Mesenchymal stem cell (in vitro differentiated cells and primary cell): ENCODE data around the gene SMAD3.
A peak's percentile ranks its signal among the peaks of the same experiment; 100 is the strongest.

Experiments
- DNase-seq: peaks from one replicate; pipeline ENCODE4 v3.0.0-alpha.2; 2013
- H2AFZ ChIP-seq: one replicate; pipeline ENCODE4 v1.6.1; 2013; ENCODE audit warnings: low read depth, mild to moderate bottlenecking, control low read depth, inconsistent platforms, low read length, moderate library complexity
- H2AK5ac ChIP-seq: 2 replicates; pipeline ENCODE4 v1.6.1; 2013; ENCODE audit warnings: low read length, moderate library complexity, mild to moderate bottlenecking, inconsistent platforms; ENCODE audit not compliant: severe bottlenecking
- H2BK120ac ChIP-seq: one replicate; pipeline ENCODE4 v1.6.1; 2013; ENCODE audit warnings: low read depth, mild to moderate bottlenecking, inconsistent platforms, low read length, moderate library complexity
- H2BK12ac ChIP-seq, 2 experiments: one replicate each; pipeline ENCODE4 v1.6.1; 2013; ENCODE audit warnings: inconsistent platforms in 2 of 2, low read length in 2 of 2, mild to moderate bottlenecking in 2 of 2, moderate library complexity in 2 of 2, control low read depth in 1 of 2
- H2BK15ac ChIP-seq: one replicate; pipeline ENCODE4 v1.6.1; 2013; ENCODE audit warnings: mild to moderate bottlenecking, low read depth, inconsistent platforms; ENCODE audit not compliant: poor library complexity, severe bottlenecking
- H2BK5ac ChIP-seq: 2 replicates; pipeline ENCODE4 v1.6.1; 2013; ENCODE audit warnings: low read depth, mild to moderate bottlenecking, low read length, control low read depth, inconsistent platforms; ENCODE audit not compliant: poor library complexity, severe bottlenecking
- H3K14ac ChIP-seq, 2 experiments: one replicate each; pipeline ENCODE4 v1.6.1; 2013; ENCODE audit warnings: inconsistent platforms in 2 of 2, low read length in 2 of 2, control low read depth in 1 of 2, mild to moderate bottlenecking in 1 of 2, moderate library complexity in 1 of 2
- H3K18ac ChIP-seq, 2 experiments: one replicate each; pipeline ENCODE4 v1.6.1; 2013; ENCODE audit warnings: inconsistent platforms in 2 of 2, low read length in 2 of 2, control low read depth in 1 of 2, low read depth in 1 of 2, mild to moderate bottlenecking in 1 of 2
- H3K23ac ChIP-seq, 2 experiments: one replicate each; pipeline ENCODE4 v1.6.1; 2013; ENCODE audit warnings: inconsistent platforms in 2 of 2, low read length in 2 of 2, mild to moderate bottlenecking in 2 of 2, moderate library complexity in 2 of 2, control low read depth in 1 of 2
- H3K27ac ChIP-seq: 2 replicates; pipeline ENCODE4 v1.5.1; 2013; ENCODE audit warnings: mild to moderate bottlenecking, moderate library complexity, low read length, control low read depth, inconsistent platforms; ENCODE audit not compliant: poor library complexity, severe bottlenecking
- H3K27me3 ChIP-seq, 2 experiments: 2 replicates each; pipeline versions ENCODE4 v1.6.1 to v1.7.0; 2013; ENCODE audit warnings: low read length in 2 of 2, mild to moderate bottlenecking in 2 of 2, moderate library complexity in 2 of 2, control low read depth in 1 of 2, inconsistent platforms in 1 of 2; ENCODE audit not compliant: control insufficient read depth in 1 of 2, insufficient read depth in 1 of 2
- H3K36me3 ChIP-seq, 2 experiments: 2 replicates each; pipeline versions ENCODE4 v1.6.1 to v1.7.0; 2013; ENCODE audit warnings: low read length in 2 of 2, control low read depth in 1 of 2, inconsistent platforms in 1 of 2, low read depth in 1 of 2, mild to moderate bottlenecking in 1 of 2; ENCODE audit not compliant: insufficient read depth in 2 of 2, control insufficient read depth in 1 of 2
- H3K4ac ChIP-seq, 2 experiments: one replicate each; pipeline ENCODE4 v1.6.1; 2013; ENCODE audit warnings: inconsistent platforms in 2 of 2, low read length in 2 of 2, mild to moderate bottlenecking in 2 of 2, moderate library complexity in 2 of 2, control low read depth in 1 of 2, low read depth in 1 of 2
- H3K4me1 ChIP-seq: 2 replicates; pipeline ENCODE4 v1.6.1; 2013; ENCODE audit warnings: low read depth, low read length, control low read depth; ENCODE audit not compliant: control insufficient read depth, insufficient read depth
- H3K4me2 ChIP-seq: 2 replicates; pipeline ENCODE4 v1.6.1; 2013; ENCODE audit warnings: low read length, mild to moderate bottlenecking, inconsistent platforms; ENCODE audit not compliant: poor library complexity, severe bottlenecking
- H3K4me3 ChIP-seq, 2 experiments: 2 replicates each; pipeline versions ENCODE4 v1.5.1 to v1.7.0; 2013; ENCODE audit warnings: low read length in 2 of 2, mild to moderate bottlenecking in 2 of 2, control low read depth in 1 of 2, low read depth in 1 of 2; ENCODE audit not compliant: insufficient read depth in 1 of 2
- H3K79me1 ChIP-seq: replicated peaks from 2 replicates; pipeline ENCODE4 v1.6.1; 2013; ENCODE audit warnings: mild to moderate bottlenecking, control low read depth, low read length, inconsistent platforms; ENCODE audit not compliant: poor library complexity, severe bottlenecking
- H3K9ac ChIP-seq: 2 replicates; pipeline ENCODE4 v1.7.0; 2013; ENCODE audit warnings: mild to moderate bottlenecking, low read length, moderate library complexity
- H3K9me3 ChIP-seq: 2 replicates; pipeline ENCODE4 v1.7.0; 2013; ENCODE audit warnings: mild to moderate bottlenecking, low read length; ENCODE audit not compliant: control insufficient read depth
- H4K8ac ChIP-seq: one replicate; pipeline ENCODE4 v1.6.1; 2013; ENCODE audit warnings: inconsistent platforms, mild to moderate bottlenecking, low read length, moderate library complexity
- H4K91ac ChIP-seq: one replicate; pipeline ENCODE4 v1.6.1; 2013; ENCODE audit warnings: mild to moderate bottlenecking, low read length, inconsistent platforms
- WGBS: methylation state at CpG from one replicate; pipeline ENCODE4 v1.1.7; 2013; ENCODE audit warnings: mixed read lengths; 5-methylcytosine and 5-hydroxymethylcytosine counted together

The SMAD3 gene

DNA sequence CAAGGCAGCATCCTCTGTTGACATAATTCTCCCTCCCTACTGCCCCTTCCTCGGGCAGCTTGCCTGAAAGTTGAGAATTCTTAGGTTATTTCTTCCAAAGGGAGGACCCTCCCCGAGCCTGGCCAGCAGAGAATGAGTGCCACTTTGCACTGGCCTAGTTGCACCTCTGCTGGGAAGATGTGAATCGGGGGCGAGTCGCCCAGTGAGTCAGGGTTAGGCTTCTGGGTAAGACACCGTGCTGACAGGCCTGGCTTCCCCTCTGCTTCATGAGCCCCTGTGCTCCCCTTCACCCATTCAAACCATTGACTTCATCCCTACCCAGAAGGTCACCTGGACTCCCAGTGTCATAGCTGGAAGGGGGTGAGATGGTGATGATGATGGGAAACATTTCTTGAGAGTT is 106.8 kb downstream of the SMAD3 start:
- Histone ChIP-seq H3K27me3 (no peaks in the 10 kb centered on the region), H3K4me2 (no peak overlapping the region), H3K9me3 (no peaks in the 10 kb centered on the region), H3K36me3 (peaks cover 50 to 99% of the 10 kb centered on the region in 2 experiments), H3K4ac (no peak overlapping the region), H2BK15ac (no peak overlapping the region), H2BK12ac (no peak overlapping the region), H2BK5ac (no peak overlapping the region), H4K91ac (no peak overlapping the region), H3K79me1 (peaks cover 8% of the 10 kb centered on the region), H4K8ac (no peak overlapping the region), H3K4me1 (peaks cover 27% of the 10 kb centered on the region), H3K4me3 (no peak overlapping the region), H3K27ac (no peak overlapping the region), H3K23ac (no peak overlapping the region), H3K9ac (no peak overlapping the region), H3K18ac (no peak overlapping the region), H3K14ac (no peak overlapping the region), H2AFZ (no peak overlapping the region), H2BK120ac (no peak overlapping the region), H2AK5ac (no peak overlapping the region)
- DNase-seq = no peak
- WGBS = 85% methylated on average over 6 of the region's 6 CpGs

DNA sequence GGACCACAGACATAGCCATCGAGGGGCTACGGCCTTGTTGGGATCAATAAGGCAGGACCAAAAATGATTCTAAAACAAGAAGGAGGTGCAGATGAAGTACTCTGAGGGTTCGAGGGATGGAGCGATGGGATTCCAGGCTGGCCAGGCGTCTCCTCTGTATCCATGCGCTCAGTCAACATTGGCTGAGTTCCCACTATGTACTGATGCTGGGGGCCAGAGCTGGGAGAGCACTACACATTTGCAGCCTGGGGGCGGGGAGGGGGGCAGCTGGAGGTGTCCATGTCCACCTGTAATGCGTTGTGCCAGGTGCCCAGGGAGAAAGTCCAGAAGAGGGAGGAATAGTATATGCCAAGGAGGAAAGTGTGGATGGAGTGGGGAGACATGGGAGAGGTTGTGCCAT is 107.6 kb downstream of the SMAD3 start:
- H3K27ac ChIP-seq = no peak overlapping the region
- peak overlapping the region; percentile 18 for H4K91ac ChIP-seq
- no peaks in the 10 kb centered on the region for H3K9me3 ChIP-seq
- peak overlapping the region; percentile 12 for H4K8ac ChIP-seq
- peak overlapping the region in 1 of 2 experiments; percentile 15 for H3K4me3 ChIP-seq
- H3K9ac ChIP-seq = no peak overlapping the region
- H3K23ac ChIP-seq = no peak overlapping the region
- H2BK5ac ChIP-seq = no peak overlapping the region
- 82% methylated on average over 8 of the region's 8 CpGs for WGBS
- H3K4ac ChIP-seq = no peak overlapping the region
- H2BK12ac ChIP-seq = peak overlapping the region in 1 of 2 experiments; percentile 37
- H3K36me3 ChIP-seq = peaks cover 43 to 95% of the 10 kb centered on the region in 2 experiments
- H2BK15ac ChIP-seq = no peak overlapping the region
- H3K4me1 ChIP-seq = peaks cover 30% of the 10 kb centered on the region
- no peaks in the 10 kb centered on the region for H3K27me3 ChIP-seq
- peak overlapping the region in 1 of 2 experiments; percentile 81 for H3K18ac ChIP-seq
- H2AFZ ChIP-seq = no peak overlapping the region
- peaks cover 7% of the 10 kb centered on the region for H3K79me1 ChIP-seq
- peak overlapping the region in 1 of 2 experiments; percentile 81 for H3K14ac ChIP-seq
- H2AK5ac ChIP-seq = no peak overlapping the region
- no peak for DNase-seq
- no peak overlapping the region for H3K4me2 ChIP-seq
- H2BK120ac ChIP-seq = no peak overlapping the region

DNA sequence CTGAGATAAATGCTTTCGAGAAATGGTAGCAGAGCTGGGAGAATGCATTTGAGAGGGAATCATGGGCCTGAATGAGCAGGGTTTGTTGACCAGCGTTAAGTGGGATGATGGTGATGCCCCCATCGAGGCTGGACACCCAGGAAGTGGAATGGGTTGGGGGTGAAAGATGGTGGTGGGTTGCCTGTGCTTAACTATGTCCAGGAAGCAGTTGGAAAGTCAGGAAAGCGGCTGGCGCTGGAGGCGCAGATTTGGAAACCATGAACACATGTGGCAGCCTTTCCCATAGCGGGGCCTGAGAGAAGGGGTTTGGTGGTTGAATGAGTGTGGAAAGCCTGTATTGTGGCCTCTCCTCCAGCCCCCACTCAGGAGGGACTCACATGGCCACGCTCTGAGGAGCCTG is 108.4 kb downstream of the SMAD3 start:
- peak overlapping the region; percentile 27 for H4K8ac ChIP-seq
- H2AFZ ChIP-seq = no peak overlapping the region
- peak overlapping the region in 1 of 2 experiments; percentile 34 for H3K23ac ChIP-seq
- peak overlapping the region; percentile 76 for H4K91ac ChIP-seq
- no peak for DNase-seq
- H3K27me3 ChIP-seq = no peaks in the 10 kb centered on the region
- H3K4me3 ChIP-seq = no peak overlapping the region
- no peak overlapping the region for H2BK15ac ChIP-seq
- H3K36me3 ChIP-seq = peaks cover 35 to 92% of the 10 kb centered on the region in 2 experiments
- 98% methylated on average over 6 of the region's 8 CpGs for WGBS
- peaks cover 7% of the 10 kb centered on the region for H3K79me1 ChIP-seq
- H3K9me3 ChIP-seq = no peaks in the 10 kb centered on the region
- no peak overlapping the region for H3K27ac ChIP-seq
- no peak overlapping the region for H2BK5ac ChIP-seq
- H3K14ac ChIP-seq = no peak overlapping the region
- peak overlapping the region; percentile 1 to 45 for H2BK12ac ChIP-seq
- no peak overlapping the region for H3K9ac ChIP-seq
- peak overlapping the region in 1 of 2 experiments; percentile 2 for H3K4ac ChIP-seq
- H2AK5ac ChIP-seq = no peak overlapping the region
- H2BK120ac ChIP-seq = no peak overlapping the region
- H3K4me2 ChIP-seq = no peak overlapping the region
- H3K18ac ChIP-seq = peak overlapping the region in 1 of 2 experiments; percentile 48
- H3K4me1 ChIP-seq = peaks cover 35% of the 10 kb centered on the region

DNA sequence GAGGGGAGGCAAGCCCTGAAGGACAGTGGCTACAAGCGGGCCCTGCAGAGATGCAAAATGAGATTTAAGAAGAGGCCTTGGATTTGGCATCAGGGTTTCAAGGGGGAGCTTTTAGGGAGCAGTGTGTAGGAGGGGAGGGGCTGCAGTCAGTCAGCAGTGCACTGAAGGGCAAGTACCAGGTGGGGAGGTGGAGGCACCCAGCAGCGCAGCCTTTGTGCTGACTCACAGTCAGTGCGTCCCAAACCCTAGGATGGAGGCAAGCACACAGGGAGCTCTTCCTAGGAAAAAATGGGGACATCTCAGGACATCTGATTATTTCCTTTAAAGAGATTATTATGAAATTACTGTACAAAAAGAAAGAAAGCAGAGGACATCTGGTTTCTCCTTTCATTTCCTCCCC is 109.0 kb downstream of the SMAD3 start:
- Histone ChIP-seq H3K9ac (no peak overlapping the region), H3K4me3 (no peak overlapping the region), H2BK12ac (peak overlapping the region; percentile 46 to 56), H3K79me1 (peaks cover 7% of the 10 kb centered on the region), H3K9me3 (no peaks in the 10 kb centered on the region), H3K4ac (no peak overlapping the region), H3K23ac (no peak overlapping the region), H4K8ac (peak overlapping the region; percentile 31), H3K14ac (no peak overlapping the region), H3K4me1 (peaks cover 39% of the 10 kb centered on the region), H3K4me2 (no peak overlapping the region), H3K27me3 (no peaks in the 10 kb centered on the region), H3K18ac (peak overlapping the region; percentile 38 to 63), H2BK120ac (no peak overlapping the region), H2AK5ac (no peak overlapping the region), H4K91ac (peak overlapping the region; percentile 76), H2BK5ac (no peak overlapping the region), H3K27ac (no peak overlapping the region), H3K36me3 (peaks cover 36 to 93% of the 10 kb centered on the region in 2 experiments), H2AFZ (no peak overlapping the region), H2BK15ac (no peak overlapping the region)
- DNase-seq = no peak
- 96% methylated on average over 1 of the region's 3 CpGs for WGBS
